ENCODE measurements around the gene NHS.

The NHS gene

GRCh38 chrX:17689971-17690409, 315.0 kb downstream of the NHS start:
- peak; percentile 16 for DNase-seq

DNA sequence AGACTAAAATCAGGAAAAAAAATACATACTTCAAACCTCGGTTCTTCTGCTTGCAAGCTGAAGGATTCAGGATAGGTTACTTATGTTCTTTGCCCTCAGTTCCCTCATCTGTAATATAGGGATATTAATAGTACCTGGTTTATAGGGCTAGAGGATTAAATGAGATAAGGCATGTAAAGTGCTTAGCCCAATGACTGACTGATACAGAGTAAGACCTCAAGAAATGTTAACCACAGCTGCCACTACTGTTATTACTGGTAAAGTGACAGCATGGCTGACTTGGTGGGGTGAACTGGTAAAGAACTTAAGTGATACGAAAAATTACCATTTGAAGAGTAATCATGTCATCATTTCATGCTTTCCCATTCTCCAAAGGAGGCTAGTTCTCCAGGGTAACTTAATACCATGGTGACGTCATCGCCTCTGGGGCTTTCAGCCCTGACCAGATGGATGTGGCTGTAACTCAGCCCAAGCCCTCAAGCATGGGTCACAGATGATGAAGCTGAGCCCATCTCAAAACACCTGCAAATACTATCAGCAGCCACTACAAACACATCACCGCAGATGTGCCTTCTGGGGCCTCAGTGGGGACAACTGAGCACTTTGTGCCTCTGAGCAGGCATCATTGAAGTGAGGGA, 317.8 kb downstream of the NHS start:
- DNase-seq, result no peak

GRCh38 chrX:17697191-17697590, 322.2 kb downstream of the NHS start:
- DNase-seq, result no peak

DNA sequence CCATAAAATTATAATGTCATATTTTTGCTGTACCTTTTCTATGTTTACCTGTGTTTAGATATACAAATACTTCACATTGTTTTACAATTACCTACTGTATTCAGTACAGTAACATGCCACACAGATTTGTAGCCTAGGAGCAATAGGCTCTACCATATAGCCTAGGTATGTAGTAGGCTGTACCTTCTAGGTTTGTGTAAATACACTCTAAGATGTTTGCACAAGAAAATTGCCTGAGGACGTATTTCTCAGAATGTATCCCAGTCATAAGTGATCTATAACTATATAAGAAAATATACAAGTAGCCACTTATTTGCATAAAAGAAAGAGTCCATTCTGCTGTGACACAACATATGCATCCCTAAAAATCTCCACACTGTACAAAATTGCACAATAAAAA, 326.0 kb downstream of the NHS start:
- no peak for DNase-seq

- DNase-seq, result no peak
These were observed 328.2 kb downstream of the NHS start for GRCh38 chrX:17703201-17703600.

- DNase-seq, result no peak
These were observed 330.2 kb downstream of the NHS start for GRCh38 chrX:17705211-17705610.

DNA sequence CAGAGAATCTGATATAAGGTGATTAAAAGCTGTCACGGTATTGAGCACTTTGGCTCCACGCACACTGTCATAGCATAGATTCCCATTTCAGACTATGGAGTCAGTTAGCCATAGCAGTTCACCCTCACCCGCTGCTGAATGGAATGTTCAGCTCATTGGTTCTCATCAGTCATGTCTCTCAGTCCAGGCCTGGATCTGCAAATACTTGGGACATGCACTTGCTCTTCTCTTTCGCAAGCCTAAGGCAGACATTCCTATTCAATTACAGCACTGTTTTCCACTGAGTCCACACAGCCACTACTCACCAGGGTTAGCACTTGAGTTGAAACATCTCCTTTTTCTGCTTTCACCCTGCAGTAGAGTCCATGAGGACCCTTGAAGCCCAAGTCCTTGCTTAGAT, 331.7 kb downstream of the NHS start:
- DNase-seq, result no peak

- no peak for DNase-seq
These were observed 332.7 kb downstream of the NHS start for GRCh38 chrX:17707731-17708130.

- no peak for DNase-seq
These were observed 335.9 kb downstream of the NHS start for GRCh38 chrX:17710871-17711301.

GRCh38 chrX:17713288-17713687, 338.3 kb downstream of the NHS start:
- DNase-seq, result no peak

DNA sequence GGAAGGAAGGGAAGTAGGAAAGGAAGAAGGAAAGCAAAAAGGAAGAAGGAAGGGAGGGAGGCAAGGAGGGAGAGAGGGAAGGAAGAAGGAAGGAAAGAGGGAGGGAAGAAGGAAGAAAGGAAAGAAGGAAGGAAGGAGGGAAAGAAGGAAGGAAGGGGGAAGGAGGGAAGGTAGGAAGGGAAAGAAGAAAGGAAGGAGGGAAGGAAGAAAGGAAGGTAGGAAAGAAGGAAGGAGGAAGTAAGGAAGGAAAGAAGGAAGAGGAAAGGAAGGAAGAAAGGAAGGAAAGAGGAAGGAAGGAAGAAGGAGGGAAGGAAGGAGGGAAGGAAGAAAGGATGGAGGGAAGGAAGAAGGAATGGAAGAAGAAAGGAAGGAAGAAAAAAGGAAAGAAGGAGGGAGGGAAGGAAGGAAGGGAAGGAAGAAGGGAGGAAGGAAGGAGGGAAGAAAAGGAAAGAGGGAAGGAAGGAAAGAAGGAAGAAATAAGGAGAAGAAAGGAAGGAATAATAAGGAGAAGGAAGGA, 343.7 kb downstream of the NHS start:
- no peak for DNase-seq

- DNase-seq, result no peak
These were observed 344.7 kb downstream of the NHS start for GRCh38 chrX:17719711-17720110.

GRCh38 chrX:17721715-17722114, 346.7 kb downstream of the NHS start:
- DNase-seq, result no peak

- DNase-seq, result no peak
These were observed 350.2 kb downstream of the NHS start for GRCh38 chrX:17725181-17725580.

DNA sequence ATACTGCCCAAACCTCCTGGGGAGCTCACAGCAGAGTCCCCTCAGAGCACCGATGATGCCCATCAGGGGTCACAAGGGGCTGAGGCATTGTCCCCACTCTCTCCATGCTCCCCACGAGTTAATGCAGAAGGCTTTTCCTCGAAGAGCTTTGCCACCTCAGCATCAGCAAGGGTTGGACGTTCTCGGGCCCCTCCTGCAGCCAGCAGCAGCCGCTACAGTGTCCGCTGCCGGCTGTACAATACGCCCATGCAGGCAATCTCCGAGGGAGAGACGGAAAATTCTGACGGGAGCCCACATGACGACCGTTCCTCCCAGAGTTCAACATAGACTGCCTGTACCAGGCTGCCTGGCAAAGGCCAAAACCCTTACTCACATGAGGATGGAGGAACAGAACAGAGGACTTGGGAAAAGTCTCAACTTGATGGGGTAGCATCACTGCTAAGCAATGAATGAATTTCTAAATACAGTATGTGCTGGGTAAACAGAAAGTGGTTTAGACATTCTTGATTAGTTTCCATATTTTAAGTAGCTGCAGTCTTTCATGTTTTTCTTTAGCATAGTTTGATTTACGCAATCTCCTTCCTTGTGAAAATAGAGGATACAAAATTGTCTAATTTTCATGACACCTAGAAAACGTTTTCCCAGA, 357.3 kb downstream of the NHS start:
- no peak for DNase-seq

DNA sequence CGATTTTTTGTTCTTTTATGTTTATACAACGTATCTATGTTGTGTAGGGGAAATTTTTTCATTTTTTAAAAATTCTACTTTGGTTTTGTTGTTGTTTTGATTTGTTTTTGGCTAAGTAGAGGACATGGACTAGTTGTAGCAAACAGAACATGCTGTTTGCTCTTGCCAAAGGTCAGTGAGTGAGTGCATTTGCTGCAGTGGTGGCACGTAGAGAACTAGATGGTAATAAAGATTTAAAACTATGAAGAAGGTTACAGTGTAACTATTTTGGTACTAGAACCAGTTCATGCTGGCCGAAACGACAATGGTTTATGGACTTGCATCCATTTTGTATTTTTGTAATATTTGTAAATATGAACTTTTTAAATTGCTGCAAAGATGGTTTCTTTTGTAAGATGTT, 360.4 kb downstream of the NHS start:
- no peak for DNase-seq

GRCh38 chrX:17736478-17736855, 361.5 kb downstream of the NHS start:
- no peak for DNase-seq

- peak; percentile 93 for DNase-seq
These were observed 362.1 kb downstream of the NHS start, which contains the start of gene SCML1 for GRCh38 chrX:17736856-17737709. TSS of gene SCML1 (plus strand) at chrX:17737493. CDS start at chrX:17744187, 6,694 bp downstream.

GRCh38 chrX:17737710-17737985, 362.6 kb downstream of the NHS start:
- DNase-seq, result no peak

DNA sequence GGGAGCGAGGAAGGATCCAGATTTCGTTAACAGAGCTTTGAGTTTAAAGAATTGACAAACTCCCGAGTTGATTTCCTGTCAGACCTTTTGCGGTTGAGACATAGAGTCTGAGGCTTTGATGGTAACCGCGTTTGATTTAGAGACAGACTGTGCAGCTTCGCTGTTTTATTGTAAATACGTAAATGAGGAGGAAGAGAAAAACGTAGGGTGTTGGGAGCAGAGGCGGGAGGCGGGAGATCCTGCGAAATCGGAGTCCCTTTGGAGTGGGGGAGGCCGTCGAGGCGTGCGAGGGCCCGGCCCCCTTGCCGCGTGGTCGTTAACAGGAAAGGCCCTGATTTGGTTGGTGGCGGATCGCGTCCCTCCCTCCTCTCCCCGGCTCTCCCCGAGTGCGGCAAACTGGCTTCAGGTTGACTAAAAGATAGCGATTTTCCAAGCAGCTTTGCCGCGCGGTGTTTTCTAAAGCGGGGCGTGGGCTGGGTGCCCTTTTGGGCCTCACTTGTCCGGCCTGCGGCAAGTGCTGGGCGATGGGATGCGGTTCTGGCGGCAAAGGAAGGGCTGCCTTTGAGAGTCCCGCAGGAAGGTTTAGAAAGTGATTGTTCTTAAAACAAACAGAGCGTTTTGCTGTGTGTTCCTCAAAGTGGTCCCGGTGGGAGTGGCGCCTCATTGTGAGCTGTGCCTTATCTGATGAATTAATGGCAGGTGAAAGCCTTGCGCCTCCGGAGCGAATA, 363.1 kb downstream of the NHS start:
- DNase-seq, result peak; percentile 34

- DNase-seq, result no peak
These were observed 363.9 kb downstream of the NHS start for GRCh38 chrX:17738737-17739535.

All from activated naive CD4-positive, alpha-beta T cell treated with anti-CD3 and anti-CD28 coated beads, Interleukin-2, amount 50 U/mL, for 16 hours (primary cell).